GM21529 (cell line): Measurements from ENCODE around the gene EHD3.
"Not testable (repeated sequence)": the region's sequence is repeated elsewhere in the genome, so short reads cannot be mapped to it uniquely, and the experiment has no call there.

Experiments
- ATAC-seq: cut with Tn5 transposase; IDR thresholded peaks from one replicate; pipeline ENCODE4 v1.9.1; 2021; ENCODE audit not compliant: unreplicated experiment

The EHD3 gene

GRCh38 chr2:31282634-31283033, 48.7 kb downstream of the EHD3 start:
- no peak for ATAC-seq

GRCh38 chr2:31283193-31283919, 49.4 kb downstream of the EHD3 start:
- ATAC-seq: not testable (repeated sequence)

GRCh38 chr2:31284107-31284506, 50.2 kb downstream of the EHD3 start:
- no peak for ATAC-seq

- ATAC-seq: no peak
Observed at GRCh38 chr2:31286230-31286629, 52.3 kb downstream of the EHD3 start.

- no peak for ATAC-seq
Observed at GRCh38 chr2:31286961-31287550, 53.1 kb downstream of the EHD3 start.

- ATAC-seq: no peak
Observed at GRCh38 chr2:31287654-31288053, 53.7 kb downstream of the EHD3 start.

- no peak for ATAC-seq
Observed at GRCh38 chr2:31294196-31294595, 60.2 kb downstream of the EHD3 start.

GRCh38 chr2:31296641-31297287, 62.8 kb downstream of the EHD3 start:
- ATAC-seq: no peak

GRCh38 chr2:31297751-31298150, 63.8 kb downstream of the EHD3 start:
- no peak for ATAC-seq

- ATAC-seq: no peak
Observed at GRCh38 chr2:31299547-31299946, 65.6 kb downstream of the EHD3 start.

- ATAC-seq: no peak
Observed at GRCh38 chr2:31300309-31300708, 66.4 kb downstream of the EHD3 start.

- no peak for ATAC-seq
Observed at GRCh38 chr2:31302940-31303563, 69.1 kb downstream of the EHD3 start.

- no peak for ATAC-seq
Observed at GRCh38 chr2:31304816-31305215, 70.9 kb downstream of the EHD3 start.

GRCh38 chr2:31312898-31313297, 78.9 kb downstream of the EHD3 start:
- no peak for ATAC-seq

- ATAC-seq: no peak
Observed at GRCh38 chr2:31314761-31315160, 80.8 kb downstream of the EHD3 start.

GRCh38 chr2:31317396-31317795, 83.4 kb downstream of the EHD3 start:
- ATAC-seq: no peak

- ATAC-seq: peak; percentile 57
Observed at GRCh38 chr2:31318361-31319336, 84.7 kb downstream of the EHD3 start.
